KOPT-K1 (cell line): ENCODE measurements around the gene BCAS3.

ENCODE experiments used
- H3K27ac ChIP-seq: fragments of 200-600 bp; sonication (generic); 2 replicates; pipeline ENCODE4 v1.5.1; 2016; ENCODE audit warnings: antibody characterized with exemption, mild to moderate bottlenecking, low read depth, low read length; ENCODE audit not compliant: poor library complexity, severe bottlenecking
- H3K36me3 ChIP-seq: fragments of 200-600 bp; sonication (generic); 2 replicates; pipeline ENCODE4 v1.5.1; 2017; ENCODE audit warnings: antibody characterized with exemption, mild to moderate bottlenecking, low read length, moderate library complexity; ENCODE audit not compliant: insufficient read depth
- H3K9me3 ChIP-seq: fragments of 200-600 bp; sonication (generic); 2 replicates; pipeline ENCODE4 v1.5.1; 2017; ENCODE audit warnings: antibody characterized with exemption, low read length, mild to moderate bottlenecking; ENCODE audit not compliant: insufficient read depth, poor library complexity, severe bottlenecking

BCAS3 gene

DNA sequence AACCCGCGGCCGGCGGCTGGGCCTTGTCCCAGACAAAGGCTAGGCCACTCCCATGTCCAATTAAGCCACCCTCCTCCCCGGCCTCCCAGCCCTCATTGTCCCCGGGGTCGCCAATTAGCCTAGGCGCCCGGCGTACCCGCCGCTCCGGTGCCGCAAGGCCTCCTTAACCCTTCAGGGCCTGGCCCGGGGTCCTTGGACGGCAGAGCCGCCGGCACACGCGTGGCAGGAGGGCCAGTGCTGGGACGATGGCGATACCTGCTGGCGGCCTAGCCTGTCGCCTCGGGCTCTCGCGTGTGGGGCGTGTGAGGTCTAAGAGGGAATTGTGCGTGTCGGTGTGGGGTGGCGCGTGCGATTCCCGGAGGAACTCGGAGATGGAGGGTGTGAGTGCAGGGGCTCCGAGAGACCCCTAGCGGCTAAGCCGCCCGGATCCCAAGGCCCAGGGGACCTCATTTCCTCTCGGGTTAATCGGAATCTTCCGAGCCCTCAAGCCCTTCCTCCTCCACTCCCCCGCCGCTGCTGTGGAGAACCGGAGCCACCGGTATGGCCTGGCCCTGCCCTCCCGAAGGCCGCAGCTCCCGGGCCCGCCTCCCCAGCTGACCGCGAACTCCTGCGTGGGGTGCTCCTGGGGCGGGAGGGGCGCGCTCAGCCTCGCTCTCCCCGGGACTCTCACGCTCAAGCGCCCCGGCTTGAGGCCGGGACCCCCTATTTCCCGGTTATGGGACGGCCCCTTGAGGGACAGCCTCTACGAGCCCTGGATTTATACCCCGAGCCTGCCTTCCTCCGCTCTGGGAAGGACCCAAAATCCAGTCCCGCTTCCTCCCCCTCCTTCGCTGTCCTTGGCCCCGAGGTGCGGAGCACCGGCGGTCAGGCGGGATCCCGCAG, 733.9 kb downstream of the BCAS3 start:
- Histone ChIP-seq H3K9me3 (no peaks in the 10 kb centered on the region), H3K36me3 (no peaks in the 10 kb centered on the region), H3K27ac (no peak overlapping the region)

DNA sequence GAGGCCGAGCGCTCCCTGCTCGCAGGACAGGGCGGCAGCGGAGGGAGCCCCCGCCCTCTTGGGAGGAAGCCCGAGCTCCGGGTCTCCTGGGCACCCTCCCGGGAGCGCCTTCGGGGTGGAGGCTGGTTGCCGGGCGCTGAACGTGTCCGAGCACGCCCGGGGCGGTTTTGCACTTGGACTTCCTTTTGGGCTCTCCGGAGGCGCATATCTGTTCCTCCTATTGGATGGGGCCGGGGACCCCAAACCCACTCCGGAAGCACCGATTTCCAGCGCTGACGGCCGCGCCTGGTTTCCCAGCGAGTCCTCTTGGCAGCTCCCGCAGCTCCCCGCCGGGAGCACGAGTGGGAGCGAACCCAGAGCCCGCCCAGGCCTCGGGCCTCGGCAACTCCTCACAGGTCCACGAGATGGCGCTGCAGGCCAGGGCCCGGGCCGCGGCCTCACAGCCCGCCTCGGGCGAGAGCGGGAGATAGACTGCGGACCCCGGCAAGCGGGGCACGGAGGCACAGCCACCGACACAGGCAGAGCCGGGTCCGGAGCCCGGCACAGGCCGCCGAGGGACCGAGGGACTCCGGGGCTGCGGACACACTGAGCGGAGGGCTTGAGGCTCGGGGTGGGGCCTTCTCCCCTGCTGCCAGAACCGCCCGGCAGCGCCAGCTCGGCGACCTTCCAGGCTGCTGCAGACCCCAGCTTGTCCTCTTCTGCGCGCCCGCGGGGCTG, 734.6 kb downstream of the BCAS3 start:
- no peaks in the 10 kb centered on the region for H3K36me3 ChIP-seq
- no peak overlapping the region for H3K27ac ChIP-seq
- H3K9me3 ChIP-seq, result no peaks in the 10 kb centered on the region

DNA sequence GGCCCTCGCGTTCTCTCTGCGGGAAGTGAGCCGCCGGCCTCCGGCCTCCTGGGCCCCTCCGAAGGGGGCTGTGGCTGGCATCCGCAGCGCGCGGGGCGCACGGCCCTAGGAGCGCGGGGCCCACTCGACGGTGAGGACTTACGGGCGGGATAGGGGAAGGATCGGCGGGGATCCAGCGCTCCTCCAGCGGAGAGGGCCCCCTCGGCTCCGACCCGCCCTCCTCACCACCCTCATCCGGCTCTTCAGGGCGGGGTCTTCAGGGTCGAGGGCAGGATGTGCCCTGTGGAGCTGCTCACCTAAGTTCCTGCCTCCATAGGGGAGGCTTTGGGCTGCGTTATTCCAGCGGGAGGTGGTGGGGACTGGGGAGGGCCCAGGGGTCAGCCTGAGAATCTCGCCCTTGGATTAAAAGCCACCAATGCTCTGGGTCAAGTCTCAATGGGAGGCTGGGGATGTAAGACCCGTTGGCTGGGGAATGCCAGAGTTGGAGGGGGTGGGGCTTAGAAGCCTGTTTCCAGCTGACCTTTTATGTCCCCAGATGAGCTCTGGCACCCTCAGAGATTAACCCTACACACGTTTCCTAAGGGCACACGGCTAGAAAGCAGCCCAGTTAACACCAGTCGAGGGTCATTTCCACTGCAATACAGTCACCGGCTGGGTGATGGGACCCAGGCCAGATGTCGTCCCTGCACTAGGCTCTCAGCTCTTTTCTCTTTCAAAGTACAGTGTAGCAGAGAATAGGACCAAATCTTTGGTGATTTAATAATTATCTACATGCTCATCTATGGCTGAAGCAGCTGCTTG, 735.4 kb downstream of the BCAS3 start:
- no peak overlapping the region for H3K27ac ChIP-seq

DNA sequence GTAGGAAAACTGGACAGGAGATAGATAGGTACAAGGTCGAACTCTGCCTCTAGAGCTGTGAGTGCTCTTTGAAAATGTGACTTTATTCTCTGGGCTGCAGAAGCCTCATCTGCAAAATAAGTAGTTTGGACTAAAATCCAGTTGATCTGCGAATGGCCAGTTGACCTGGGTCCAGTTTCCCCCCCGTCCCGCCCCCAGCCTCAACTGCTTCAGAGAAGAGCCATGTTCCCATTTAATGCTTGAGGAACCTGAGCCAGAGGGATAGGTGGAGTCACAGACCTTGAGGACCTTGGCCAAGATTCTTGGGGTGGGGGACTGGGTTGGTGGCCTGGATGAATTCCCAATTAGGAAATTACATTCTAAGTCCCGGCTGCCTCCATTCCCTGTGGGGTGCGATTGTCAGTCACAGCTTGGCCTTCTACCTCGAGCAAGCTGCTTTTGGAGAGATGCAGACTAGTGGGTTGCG, 736.0 kb downstream of the BCAS3 start:
- Histone ChIP-seq H3K27ac (no peak overlapping the region), H3K36me3 (no peaks in the 10 kb centered on the region), H3K9me3 (no peaks in the 10 kb centered on the region)

More for the DNA sequence above, 735.4 kb downstream of the BCAS3 start:
- no peaks in the 10 kb centered on the region for H3K36me3 ChIP-seq
- no peaks in the 10 kb centered on the region for H3K9me3 ChIP-seq

DNA sequence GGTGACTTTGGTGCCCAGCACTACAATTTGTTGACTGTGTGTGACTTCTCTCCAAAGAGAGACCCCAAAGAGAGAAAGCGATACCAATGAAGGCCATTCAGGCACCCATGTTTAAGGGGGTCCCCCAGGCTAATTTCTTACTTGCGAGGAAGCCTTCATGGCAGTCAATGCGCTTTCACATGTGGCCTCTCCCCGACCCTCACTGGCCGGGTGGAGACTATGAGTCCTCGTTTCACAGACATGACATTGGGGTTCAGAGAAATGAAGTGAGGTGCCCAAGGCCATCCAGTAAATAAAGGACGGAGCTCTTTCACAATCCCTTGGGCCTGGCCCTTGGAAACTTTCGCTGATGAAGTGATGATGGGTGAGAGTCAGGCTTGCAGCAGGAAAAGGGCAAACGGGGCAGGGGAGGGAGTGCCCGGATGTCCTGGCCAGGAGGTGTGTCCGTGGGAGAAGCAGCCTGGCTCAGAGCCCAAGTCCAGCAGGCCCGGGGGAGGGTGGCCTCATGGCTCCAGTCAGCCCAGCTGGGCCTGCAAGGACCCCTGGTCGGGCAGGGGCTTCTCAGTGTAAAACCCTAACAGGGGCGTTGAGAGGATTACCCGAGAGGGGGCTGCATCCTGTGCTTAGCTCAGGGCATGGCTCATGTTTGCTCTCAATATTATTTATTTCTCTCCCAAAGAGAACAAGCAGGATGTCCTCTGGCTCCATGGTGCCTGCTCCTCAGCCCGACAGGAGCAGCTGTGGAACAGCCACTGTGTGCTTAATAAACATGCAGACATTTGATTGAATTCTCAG, 736.7 kb downstream of the BCAS3 start:
- Histone ChIP-seq H3K9me3 (no peaks in the 10 kb centered on the region), H3K36me3 (no peaks in the 10 kb centered on the region), H3K27ac (no peak overlapping the region)

DNA sequence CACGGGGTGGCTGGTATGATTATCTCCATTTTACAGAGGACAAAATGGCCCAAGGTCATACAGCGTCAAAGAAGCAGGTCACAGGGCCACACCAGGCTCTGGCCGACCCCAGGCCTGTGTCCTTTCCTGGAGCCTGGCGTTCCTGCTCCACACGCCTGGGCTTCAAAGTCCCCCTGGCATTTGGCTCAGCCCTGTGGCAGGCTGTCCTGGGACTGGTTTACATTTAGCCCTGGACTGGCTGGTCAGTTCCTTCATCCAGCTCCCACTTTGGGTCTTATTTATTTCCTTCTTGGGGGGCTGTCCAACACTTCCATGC, 737.2 kb downstream of the BCAS3 start:
- Histone ChIP-seq H3K27ac (no peak overlapping the region), H3K9me3 (no peaks in the 10 kb centered on the region), H3K36me3 (no peaks in the 10 kb centered on the region)

DNA sequence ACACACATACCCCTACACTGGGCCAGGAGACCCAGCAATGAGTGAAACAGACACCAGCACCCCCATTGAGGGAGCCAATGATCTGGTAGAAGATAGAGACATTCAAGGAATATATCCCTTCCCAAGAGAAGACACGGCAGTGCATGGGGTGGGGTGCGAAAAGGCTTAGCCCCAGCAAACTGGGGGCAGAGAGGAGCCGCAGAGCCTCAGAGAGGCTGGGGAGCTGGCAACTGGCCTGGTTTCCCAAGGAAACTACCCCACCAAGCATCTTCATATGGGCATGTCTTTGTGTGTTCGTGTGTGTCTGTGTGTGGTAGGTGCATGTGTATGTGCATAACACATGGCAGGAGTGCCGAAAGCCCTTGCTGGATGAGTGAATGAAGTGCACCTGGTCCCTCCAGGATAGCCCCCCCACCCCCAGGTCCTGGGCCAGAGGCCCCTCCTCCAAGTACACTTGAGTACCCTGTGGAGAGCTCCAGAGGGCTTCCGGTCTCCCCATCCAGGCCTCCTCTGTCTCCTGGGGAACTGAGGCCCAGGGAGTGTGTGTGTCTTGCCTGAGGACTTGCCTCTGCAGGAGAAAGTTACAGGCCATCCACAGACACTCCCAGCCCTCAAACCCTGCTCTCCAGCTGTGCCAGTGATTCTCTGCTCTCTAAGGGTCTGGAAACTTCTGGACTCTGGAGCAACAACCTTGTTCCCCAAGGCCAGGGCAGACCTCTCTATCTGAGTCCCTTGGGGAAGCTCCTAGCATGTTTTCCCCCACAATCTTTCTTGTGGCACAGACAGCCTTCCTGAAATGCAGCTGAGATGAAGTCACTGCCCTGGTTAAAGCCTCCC, 737.9 kb downstream of the BCAS3 start:
- no peaks in the 10 kb centered on the region for H3K9me3 ChIP-seq
- H3K36me3 ChIP-seq, result no peaks in the 10 kb centered on the region
- H3K27ac ChIP-seq, result no peak overlapping the region

DNA sequence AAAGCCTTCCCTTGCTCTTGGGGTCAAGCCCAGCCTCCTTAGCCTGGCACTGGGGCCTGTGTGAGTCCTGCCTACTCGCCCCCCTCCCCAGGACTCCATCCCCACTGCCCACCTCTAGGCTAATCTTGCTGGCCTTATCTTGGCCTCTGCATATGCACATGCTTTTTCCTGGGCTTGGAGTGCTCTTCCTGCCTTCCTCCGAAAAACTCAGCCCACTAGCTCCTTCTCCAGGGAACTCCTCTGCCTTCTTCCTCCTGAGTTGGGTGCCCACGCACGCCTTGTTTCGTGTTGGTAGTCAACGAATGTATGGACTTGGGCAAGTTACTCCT, 738.5 kb downstream of the BCAS3 start:
- H3K27ac ChIP-seq, result no peak overlapping the region
- H3K9me3 ChIP-seq, result no peaks in the 10 kb centered on the region
- H3K36me3 ChIP-seq, result no peaks in the 10 kb centered on the region

DNA sequence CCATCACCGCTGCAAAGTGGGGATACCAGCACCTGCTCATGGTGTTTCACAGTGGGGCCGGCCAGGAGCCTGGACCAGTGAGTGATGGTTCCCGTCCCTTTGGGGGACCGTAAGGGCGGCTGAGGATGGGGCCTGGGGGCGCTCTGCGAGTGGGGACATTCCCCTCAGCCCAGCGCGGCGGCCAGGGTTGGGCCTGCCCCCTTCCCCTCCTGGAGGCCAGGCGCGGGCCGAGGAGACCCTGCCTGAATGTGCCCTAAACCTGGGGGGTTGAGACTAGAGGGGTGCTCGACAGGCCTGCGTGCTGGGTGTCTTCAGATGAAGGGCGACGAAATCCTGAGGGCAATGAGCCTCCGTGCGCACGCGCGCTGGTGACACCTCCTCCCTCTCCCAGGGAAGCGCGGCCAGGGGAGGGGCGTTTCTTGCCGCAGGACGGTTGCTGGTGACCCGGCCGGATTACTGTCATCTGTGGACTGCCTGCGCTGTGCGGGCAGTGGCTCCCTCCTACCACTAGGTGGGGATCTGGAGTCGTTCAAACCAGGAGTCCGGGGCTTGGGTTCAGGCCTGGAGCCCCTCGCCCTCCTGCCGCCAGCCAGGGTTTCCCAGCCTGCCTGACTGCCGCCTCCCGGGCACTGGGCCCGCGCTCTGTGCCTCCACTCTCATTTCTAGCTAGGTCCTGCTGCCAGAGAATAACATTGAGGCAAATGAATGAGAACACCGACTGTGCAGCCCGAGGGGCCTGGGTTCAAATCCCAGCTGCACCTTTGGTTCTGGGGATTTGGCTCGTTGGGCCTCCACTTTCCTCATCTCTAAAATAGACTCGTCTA, 739.1 kb downstream of the BCAS3 start:
- Histone ChIP-seq H3K36me3 (no peaks in the 10 kb centered on the region), H3K9me3 (no peaks in the 10 kb centered on the region), H3K27ac (no peak overlapping the region)

DNA sequence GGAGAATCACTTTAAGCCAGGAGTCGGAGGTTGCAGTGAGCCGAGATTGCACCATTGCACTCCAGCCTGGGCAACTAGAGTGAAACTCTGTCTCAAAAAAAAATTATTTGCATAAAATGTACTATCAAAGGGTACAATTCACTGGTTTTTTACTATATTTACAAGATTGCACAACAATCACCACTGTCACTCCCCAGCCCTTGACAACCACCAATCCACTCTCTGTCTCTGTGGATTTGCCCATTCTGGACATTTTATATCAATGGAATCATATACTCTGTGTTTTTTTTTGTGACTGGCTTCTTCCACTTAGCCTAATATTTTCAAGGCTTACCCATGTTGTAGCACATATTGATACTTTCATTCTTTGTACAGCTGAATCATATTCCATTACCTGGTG, 740.8 kb downstream of the BCAS3 start:
- H3K36me3 ChIP-seq, result no peaks in the 10 kb centered on the region
- no peak overlapping the region for H3K27ac ChIP-seq
- H3K9me3 ChIP-seq, result no peaks in the 10 kb centered on the region

DNA sequence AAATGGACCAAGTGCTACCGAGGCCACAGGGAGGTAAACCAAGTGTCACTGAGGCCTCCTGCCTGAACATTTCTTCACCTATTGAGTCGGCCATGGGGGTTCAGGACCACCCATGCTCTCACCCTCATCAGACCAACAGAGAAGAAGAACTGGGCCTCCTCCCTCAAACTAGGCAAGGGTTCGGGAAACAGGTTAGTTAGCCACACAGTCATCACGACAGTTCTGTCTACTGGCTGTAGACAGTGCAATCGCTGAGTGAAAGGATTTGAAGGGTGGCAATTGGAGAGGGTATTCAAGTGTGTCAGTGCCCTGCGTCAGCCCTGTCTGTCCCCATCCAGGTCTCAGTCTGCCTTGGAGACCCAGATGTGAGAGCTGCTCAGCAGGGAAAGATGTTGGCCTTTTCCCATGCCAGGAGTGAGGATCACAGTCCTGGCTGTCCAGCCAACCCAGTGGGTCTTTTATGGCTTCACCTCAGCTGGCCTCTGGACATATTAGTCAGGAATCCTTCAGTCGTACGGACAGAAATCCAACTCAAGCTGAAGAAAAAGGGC, 741.9 kb downstream of the BCAS3 start:
- Histone ChIP-seq H3K9me3 (no peaks in the 10 kb centered on the region), H3K36me3 (no peaks in the 10 kb centered on the region), H3K27ac (no peak overlapping the region)

DNA sequence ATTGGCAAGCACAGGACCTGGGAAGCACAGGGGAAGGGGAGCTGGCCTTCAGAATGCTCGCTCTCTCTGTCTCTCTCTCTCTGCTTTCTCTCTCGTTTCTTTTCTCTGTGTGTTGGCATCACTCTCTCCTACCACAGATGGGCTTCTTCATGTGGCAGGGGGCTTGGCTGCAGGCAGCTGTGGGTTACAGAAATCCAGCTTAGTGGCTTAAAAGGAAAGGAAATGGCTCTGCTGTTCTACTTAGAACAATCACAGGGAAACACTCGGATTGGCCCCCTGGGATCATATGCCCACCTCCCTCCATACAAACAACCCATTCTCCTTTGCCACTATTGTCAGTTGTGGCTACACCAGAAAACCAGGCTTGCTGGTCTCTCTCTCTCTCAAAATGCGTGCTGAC, 742.4 kb downstream of the BCAS3 start:
- Histone ChIP-seq H3K27ac (no peak overlapping the region), H3K36me3 (no peaks in the 10 kb centered on the region)

DNA sequence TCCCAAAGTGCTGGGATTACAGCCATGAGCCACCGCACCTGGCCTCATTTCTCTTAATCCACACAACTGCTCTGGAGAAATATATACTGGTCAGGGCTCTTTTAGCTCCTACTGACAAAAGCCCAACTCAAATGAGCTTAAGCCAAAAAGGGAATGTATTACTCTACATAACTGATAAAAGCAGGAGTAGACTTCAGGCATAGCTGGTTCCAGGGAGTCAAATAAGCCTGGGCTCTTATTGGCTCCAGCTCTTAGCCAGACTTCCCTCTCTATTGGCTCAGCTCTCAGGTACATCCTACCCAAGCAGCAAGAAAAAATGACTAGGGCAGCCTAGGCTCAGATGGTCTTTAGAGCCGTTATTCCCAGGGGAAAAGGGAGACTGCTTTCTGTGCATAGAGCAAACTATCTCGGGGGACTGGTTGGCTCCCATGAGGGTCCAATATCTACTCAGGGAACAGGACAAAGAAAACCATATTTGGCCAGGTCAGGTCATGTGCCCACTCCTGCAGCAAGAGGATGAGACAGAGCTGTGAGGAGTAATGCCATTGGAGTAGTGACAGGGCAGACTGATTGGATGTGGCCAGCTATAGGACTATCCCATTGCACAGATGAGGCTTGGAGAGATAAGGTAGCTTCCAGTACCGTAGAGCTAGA, 743.2 kb downstream of the BCAS3 start:
- Histone ChIP-seq H3K27ac (no peak overlapping the region), H3K9me3 (no peaks in the 10 kb centered on the region), H3K36me3 (no peaks in the 10 kb centered on the region)

More for the DNA sequence above, 742.4 kb downstream of the BCAS3 start:
- H3K9me3 ChIP-seq, result no peaks in the 10 kb centered on the region
